HepG2 (cell line): Measurements from ENCODE around the gene FDPS. TPM values are rescaled to one million over a fixed set of nuclear protein-coding genes. Genes with fewer than 3 reads are reported as not detected.
A peak's percentile ranks its signal among the peaks of the same experiment; 100 is the strongest.

Experiments
- DMAP1 ChIP-seq: IDR thresholded peaks from 2 replicates; pipeline ENCODE4 v1.6.1; 2016
- ELF3 ChIP-seq: IDR thresholded peaks from 2 replicates; pipeline ENCODE4 v1.6.1; 2016; ENCODE audit warnings: missing genetic modification reagents, missing compliant biosample characterization
- ERF ChIP-seq: IDR thresholded peaks from 2 replicates; pipeline ENCODE4 v1.6.1; 2018; ENCODE audit warnings: missing biosample characterization, missing genetic modification reagents
- SAP130 ChIP-seq: IDR thresholded peaks from 2 replicates; pipeline ENCODE4 v1.6.1; 2016; ENCODE audit warnings: low read depth
- SIN3B ChIP-seq: fragments of 150-350 bp; IDR thresholded peaks from 2 replicates; pipeline ENCODE4 v1.6.1; 2014; ENCODE audit warnings: low read length
- TBX2 ChIP-seq: sonication (generic); formaldehyde crosslinking; IDR thresholded peaks from 2 replicates; pipeline ENCODE4 v1.5.0; 2020; ENCODE audit warnings: missing genetic modification reagents, mild to moderate bottlenecking, borderline replicate concordance
- ZNF331 ChIP-seq: sonication (generic); formaldehyde crosslinking; IDR thresholded peaks from 2 replicates; pipeline ENCODE4 v1.4.0; 2020; ENCODE audit warnings: missing genetic modification reagents
- ZNF34 ChIP-seq: sonication (generic); formaldehyde crosslinking; IDR thresholded peaks from 2 replicates; pipeline ENCODE4 v1.4.0; 2020; ENCODE audit warnings: mild to moderate bottlenecking, missing genetic modification reagents, borderline replicate concordance
- polyA plus RNA-seq, 8 experiments: library from polyadenylated mRNA; depleted of rRNA in 3 of 8; stranded (reverse) in 7 of 8; unstranded in 1 of 8; fragments of >200 nt; fragmentation: Illumina TruSeq in 4 of 8; extraction: Trizol in 4 of 8; gene quantifications; 2 replicates each; pipeline versions ENCODE4 v1.2.1 to v1.2.3, GENCODE V29; 2011 to 2016; ENCODE audit warnings: low read depth in 4 of 8, missing spikeins in 1 of 8, mixed read lengths in 1 of 8; ENCODE audit not compliant: insufficient read depth in 1 of 8
- total RNA-seq, 5 experiments: library from RNA; depleted of rRNA; stranded (reverse); fragments of >200 nt; fragmentation: Illumina TruSeq; extraction: Trizol; gene quantifications; 2 replicates each; pipeline ENCODE4 v1.2.3, GENCODE V29; 2016; ENCODE audit warnings: low read depth in 1 of 5
- TF ChIP-seq, protein P1 (sequence below): sonication (generic); formaldehyde crosslinking; IDR thresholded peaks from 2 replicates; pipeline ENCODE4 v1.5.1; 2020; ENCODE audit warnings: mild to moderate bottlenecking, missing genetic modification reagents
- TF ChIP-seq, protein P2 (sequence below): IDR thresholded peaks from 2 replicates; pipeline ENCODE4 v1.6.1; 2016; ENCODE audit warnings: mild to moderate bottlenecking
- TF ChIP-seq, protein P3 (sequence below): sonication (generic); formaldehyde crosslinking; IDR thresholded peaks from 2 replicates; pipeline ENCODE4 v1.4.0; 2020; ENCODE audit warnings: missing genetic modification reagents, low read depth, mild to moderate bottlenecking, borderline replicate concordance
- TF ChIP-seq, protein P4 (sequence below), 2 experiments: IDR thresholded peaks; 2 replicates each; pipeline ENCODE4 v1.6.1; 2011 to 2012; ENCODE audit warnings: low read length in 2 of 2, borderline replicate concordance in 1 of 2, low read depth in 1 of 2, mild to moderate bottlenecking in 1 of 2, moderate library complexity in 1 of 2
- TF ChIP-seq, protein P5 (sequence below): sonication (generic); formaldehyde crosslinking; IDR thresholded peaks from 2 replicates; pipeline ENCODE4 v1.4.0; 2020; ENCODE audit warnings: missing genetic modification reagents

FDPS gene
- total and polyA plus RNA-seq, 2 of the 13 experiments (the other 11 are each of a cell fraction or from before 2014, with no cell fraction given): 264 to 519 TPM

DNA sequence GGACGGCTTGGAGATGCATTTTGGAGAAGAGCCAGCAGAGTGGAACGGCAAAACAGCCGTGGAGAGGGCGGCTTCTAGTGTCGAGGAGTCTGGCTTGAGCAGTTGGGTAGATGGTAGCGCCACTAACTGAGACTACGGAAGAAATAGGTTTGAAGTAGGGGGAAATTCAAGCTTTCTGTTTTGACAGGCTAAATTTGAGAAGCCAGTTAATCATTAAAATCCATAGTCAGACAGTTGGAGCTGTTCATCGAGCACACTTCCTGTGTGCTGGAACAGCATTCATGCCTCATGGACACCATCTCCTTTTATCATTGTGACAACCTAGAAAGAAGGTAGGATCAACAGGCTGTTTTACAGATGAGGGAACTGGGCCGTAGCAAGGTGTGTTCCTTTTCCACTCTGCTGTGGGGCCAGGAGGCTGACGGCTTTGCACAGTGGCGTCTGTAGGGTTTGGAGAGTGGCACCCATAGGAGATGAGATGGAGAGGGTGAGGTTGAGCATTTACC is 4.1 kb upstream of the FDPS start (continued):
- TF ChIP-seq, protein P1, sequence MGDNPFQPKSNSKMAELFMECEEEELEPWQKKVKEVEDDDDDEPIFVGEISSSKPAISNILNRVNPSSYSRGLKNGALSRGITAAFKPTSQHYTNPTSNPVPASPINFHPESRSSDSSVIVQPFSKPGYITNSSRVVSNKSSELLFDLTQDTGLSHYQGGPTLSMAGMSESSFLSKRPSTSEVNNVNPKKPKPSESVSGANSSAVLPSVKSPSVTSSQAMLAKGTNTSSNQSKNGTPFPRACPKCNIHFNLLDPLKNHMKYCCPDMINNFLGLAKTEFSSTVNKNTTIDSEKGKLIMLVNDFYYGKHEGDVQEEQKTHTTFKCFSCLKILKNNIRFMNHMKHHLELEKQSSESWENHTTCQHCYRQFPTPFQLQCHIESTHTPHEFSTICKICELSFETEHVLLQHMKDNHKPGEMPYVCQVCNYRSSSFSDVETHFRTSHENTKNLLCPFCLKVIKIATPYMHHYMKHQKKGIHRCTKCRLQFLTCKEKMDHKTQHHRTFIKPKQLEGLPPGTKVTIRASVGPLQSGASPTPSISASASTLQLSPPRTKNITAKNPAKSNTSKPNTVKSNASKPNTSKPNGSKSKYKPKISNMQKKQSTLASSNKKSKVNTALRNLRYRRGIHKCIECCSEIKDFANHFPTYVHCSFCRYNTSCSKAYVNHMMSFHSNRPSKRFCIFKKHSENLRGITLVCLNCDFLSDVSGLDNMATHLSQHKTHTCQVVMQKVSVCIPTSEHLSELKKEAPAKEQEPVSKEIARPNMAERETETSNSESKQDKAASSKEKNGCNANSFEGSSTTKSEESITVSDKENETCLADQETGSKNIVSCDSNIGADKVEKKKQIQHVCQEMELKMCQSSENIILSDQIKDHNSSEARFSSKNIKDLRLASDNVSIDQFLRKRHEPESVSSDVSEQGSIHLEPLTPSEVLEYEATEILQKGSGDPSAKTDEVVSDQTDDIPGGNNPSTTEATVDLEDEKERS (CRISPR knock-in tag): 0 out of 2 replicates have a peak, but pooled peaks have one; percentile 3
- TF ChIP-seq, protein P2, sequence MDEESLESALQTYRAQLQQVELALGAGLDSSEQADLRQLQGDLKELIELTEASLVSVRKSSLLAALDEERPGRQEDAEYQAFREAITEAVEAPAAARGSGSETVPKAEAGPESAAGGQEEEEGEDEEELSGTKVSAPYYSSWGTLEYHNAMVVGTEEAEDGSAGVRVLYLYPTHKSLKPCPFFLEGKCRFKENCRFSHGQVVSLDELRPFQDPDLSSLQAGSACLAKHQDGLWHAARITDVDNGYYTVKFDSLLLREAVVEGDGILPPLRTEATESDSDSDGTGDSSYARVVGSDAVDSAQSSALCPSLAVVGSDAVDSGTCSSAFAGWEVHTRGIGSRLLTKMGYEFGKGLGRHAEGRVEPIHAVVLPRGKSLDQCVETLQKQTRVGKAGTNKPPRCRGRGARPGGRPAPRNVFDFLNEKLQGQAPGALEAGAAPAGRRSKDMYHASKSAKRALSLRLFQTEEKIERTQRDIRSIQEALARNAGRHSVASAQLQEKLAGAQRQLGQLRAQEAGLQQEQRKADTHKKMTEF (CRISPR knock-in tag): no peak; the same call in 1 of the 2 replicates
- peak; percentile 51; the same call in 1 of the 2 replicates for TF ChIP-seq DMAP1 (CRISPR knock-in tag)
- TF ChIP-seq, protein P3, sequence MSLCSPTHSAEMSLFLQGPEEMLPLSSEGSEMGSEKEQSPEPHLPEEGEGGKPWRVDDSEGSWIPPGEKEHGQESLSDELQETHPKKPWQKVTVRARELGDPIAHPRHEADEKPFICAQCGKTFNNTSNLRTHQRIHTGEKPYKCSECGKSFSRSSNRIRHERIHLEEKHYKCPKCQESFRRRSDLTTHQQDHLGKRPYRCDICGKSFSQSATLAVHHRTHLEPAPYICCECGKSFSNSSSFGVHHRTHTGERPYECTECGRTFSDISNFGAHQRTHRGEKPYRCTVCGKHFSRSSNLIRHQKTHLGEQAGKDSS (CRISPR knock-in tag): 0 out of 2 replicates have a peak, but pooled peaks have one; percentile 45
- TF ChIP-seq SIN3B: no peak
- TF ChIP-seq ZNF331 (CRISPR knock-in tag): peak; percentile 11; the same call in 1 of the 2 replicates
- 0 out of 2 replicates have a peak, but pooled peaks have one; percentile 48 for TF ChIP-seq ZNF34 (CRISPR knock-in tag)
- TF ChIP-seq, protein P4, sequence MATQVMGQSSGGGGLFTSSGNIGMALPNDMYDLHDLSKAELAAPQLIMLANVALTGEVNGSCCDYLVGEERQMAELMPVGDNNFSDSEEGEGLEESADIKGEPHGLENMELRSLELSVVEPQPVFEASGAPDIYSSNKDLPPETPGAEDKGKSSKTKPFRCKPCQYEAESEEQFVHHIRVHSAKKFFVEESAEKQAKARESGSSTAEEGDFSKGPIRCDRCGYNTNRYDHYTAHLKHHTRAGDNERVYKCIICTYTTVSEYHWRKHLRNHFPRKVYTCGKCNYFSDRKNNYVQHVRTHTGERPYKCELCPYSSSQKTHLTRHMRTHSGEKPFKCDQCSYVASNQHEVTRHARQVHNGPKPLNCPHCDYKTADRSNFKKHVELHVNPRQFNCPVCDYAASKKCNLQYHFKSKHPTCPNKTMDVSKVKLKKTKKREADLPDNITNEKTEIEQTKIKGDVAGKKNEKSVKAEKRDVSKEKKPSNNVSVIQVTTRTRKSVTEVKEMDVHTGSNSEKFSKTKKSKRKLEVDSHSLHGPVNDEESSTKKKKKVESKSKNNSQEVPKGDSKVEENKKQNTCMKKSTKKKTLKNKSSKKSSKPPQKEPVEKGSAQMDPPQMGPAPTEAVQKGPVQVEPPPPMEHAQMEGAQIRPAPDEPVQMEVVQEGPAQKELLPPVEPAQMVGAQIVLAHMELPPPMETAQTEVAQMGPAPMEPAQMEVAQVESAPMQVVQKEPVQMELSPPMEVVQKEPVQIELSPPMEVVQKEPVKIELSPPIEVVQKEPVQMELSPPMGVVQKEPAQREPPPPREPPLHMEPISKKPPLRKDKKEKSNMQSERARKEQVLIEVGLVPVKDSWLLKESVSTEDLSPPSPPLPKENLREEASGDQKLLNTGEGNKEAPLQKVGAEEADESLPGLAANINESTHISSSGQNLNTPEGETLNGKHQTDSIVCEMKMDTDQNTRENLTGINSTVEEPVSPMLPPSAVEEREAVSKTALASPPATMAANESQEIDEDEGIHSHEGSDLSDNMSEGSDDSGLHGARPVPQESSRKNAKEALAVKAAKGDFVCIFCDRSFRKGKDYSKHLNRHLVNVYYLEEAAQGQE (IDR thresholded peaks at IDR 0.05; ENCODE audit: borderline replicate concordance in 1 of 2, low read depth in 1 of 2, low read length in 2 of 2): peak in 1 of 2 experiments; percentile 24; a peak in 1 of 4 replicates
- peak; percentile 58; the same call in 1 of the 2 replicates for TF ChIP-seq TBX2
- 0 out of 2 replicates have a peak, but pooled peaks have one; percentile 35 for TF ChIP-seq ELF3 (CRISPR knock-in tag)
- TF ChIP-seq, protein P5, sequence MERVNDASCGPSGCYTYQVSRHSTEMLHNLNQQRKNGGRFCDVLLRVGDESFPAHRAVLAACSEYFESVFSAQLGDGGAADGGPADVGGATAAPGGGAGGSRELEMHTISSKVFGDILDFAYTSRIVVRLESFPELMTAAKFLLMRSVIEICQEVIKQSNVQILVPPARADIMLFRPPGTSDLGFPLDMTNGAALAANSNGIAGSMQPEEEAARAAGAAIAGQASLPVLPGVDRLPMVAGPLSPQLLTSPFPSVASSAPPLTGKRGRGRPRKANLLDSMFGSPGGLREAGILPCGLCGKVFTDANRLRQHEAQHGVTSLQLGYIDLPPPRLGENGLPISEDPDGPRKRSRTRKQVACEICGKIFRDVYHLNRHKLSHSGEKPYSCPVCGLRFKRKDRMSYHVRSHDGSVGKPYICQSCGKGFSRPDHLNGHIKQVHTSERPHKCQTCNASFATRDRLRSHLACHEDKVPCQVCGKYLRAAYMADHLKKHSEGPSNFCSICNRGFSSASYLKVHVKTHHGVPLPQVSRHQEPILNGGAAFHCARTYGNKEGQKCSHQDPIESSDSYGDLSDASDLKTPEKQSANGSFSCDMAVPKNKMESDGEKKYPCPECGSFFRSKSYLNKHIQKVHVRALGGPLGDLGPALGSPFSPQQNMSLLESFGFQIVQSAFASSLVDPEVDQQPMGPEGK: 0 out of 2 replicates have a peak, but pooled peaks have one; percentile 18
- peak; percentile 95 for TF ChIP-seq SAP130 (CRISPR knock-in tag)
- 0 out of 2 replicates have a peak, but pooled peaks have one; percentile 23 for TF ChIP-seq ERF (CRISPR knock-in tag)
